HG03575 (cell line): ENCODE measurements around the gene ZNHIT1.
A peak's percentile ranks its signal among the peaks of the same experiment; 100 is the strongest.

ENCODE experiments used
- ATAC-seq: cut with Tn5 transposase; IDR thresholded peaks from one replicate; pipeline ENCODE4 v1.9.1; 2021; ENCODE audit not compliant: unreplicated experiment, insufficient number of reproducible peaks, low FRiP score; ENCODE audit errors: extremely low read depth

ZNHIT1 gene

GRCh38 chr7:101217388-101218235, at the start of gene ZNHIT1, which contains the start of gene PLOD3:
Gene ZNHIT1 (plus strand): TSS chr7:101218165. CDS start chr7:101218196, 31 bp downstream.
Gene PLOD3 (minus strand): TSS chr7:101217581. CDS start chr7:101217274, 307 bp downstream.
- ATAC-seq = peak; percentile 41

- ATAC-seq = no peak
Observed at GRCh38 chr7:101168412-101169049, 49.4 kb upstream of the ZNHIT1 start.

- ATAC-seq = no peak
Observed at GRCh38 chr7:101169110-101169837, 48.7 kb upstream of the ZNHIT1 start.

GRCh38 chr7:101169838-101170551, 48.0 kb upstream of the ZNHIT1 start:
- ATAC-seq = no peak

GRCh38 chr7:101170617-101171441, 47.1 kb upstream of the ZNHIT1 start:
- ATAC-seq = no peak

- no peak for ATAC-seq
Observed at GRCh38 chr7:101171442-101171837, 46.5 kb upstream of the ZNHIT1 start.

- no peak for ATAC-seq
Observed at GRCh38 chr7:101172005-101172853, 45.7 kb upstream of the ZNHIT1 start.

GRCh38 chr7:101172854-101173751, 44.9 kb upstream of the ZNHIT1 start:
- no peak for ATAC-seq

- ATAC-seq = no peak
Observed at GRCh38 chr7:101173752-101174244, 44.2 kb upstream of the ZNHIT1 start.

- ATAC-seq = no peak
Observed at GRCh38 chr7:101174322-101174854, 43.6 kb upstream of the ZNHIT1 start.

- no peak for ATAC-seq
Observed at GRCh38 chr7:101175664-101176063, 42.3 kb upstream of the ZNHIT1 start.

- ATAC-seq = no peak
Observed at GRCh38 chr7:101177644-101178043, 40.3 kb upstream of the ZNHIT1 start.

GRCh38 chr7:101179117-101179516, 38.8 kb upstream of the ZNHIT1 start:
- no peak for ATAC-seq

- no peak for ATAC-seq
Observed at GRCh38 chr7:101179713-101180112, 38.3 kb upstream of the ZNHIT1 start.

- no peak for ATAC-seq
Observed at GRCh38 chr7:101180130-101180755, 37.7 kb upstream of the ZNHIT1 start, which contains the start of gene NAT16. Gene NAT16 (minus strand): TSS chr7:101180293. CDS start chr7:101174807, 5,486 bp downstream.
